K562 (cell line): Measurements from ENCODE around the gene RASGEF1C. TPM values are rescaled to one million over a fixed set of nuclear protein-coding genes. Genes with fewer than 3 reads are reported as not detected.

ENCODE experiments used
- C11orf30 ChIP-seq: fragments of 450-650 bp; IDR thresholded peaks from 2 replicates; pipeline ENCODE4 v1.6.1; 2016; ENCODE audit warnings: low read depth, mild to moderate bottlenecking
- CC2D1A ChIP-seq: fragments of 450-650 bp; IDR thresholded peaks from 2 replicates; pipeline ENCODE4 v1.6.1; 2017; ENCODE audit warnings: mild to moderate bottlenecking
- COPS2 ChIP-seq: fragments of 450-650 bp; conservative IDR thresholded peaks from 2 replicates; pipeline ENCODE4 v1.6.1; 2016; ENCODE audit warnings: mild to moderate bottlenecking, moderate library complexity
- CTCFL ChIP-seq: IDR thresholded peaks from 2 replicates; pipeline ENCODE4 v1.6.1; 2011; ENCODE audit warnings: borderline replicate concordance, low read depth, mild to moderate bottlenecking, moderate library complexity, low read length; ENCODE audit not compliant: insufficient read depth, poor library complexity, severe bottlenecking
- DIDO1 ChIP-seq: fragments of 450-650 bp; IDR thresholded peaks from 2 replicates; pipeline ENCODE4 v1.6.1; 2016; ENCODE audit warnings: low read depth, missing biosample characterization, missing genetic modification characterization
- ERF ChIP-seq: fragments of 450-650 bp; formaldehyde crosslinking; IDR thresholded peaks from 2 replicates; pipeline ENCODE4 v1.4.0; 2020; ENCODE audit warnings: mild to moderate bottlenecking, mixed read lengths
- GMEB1 ChIP-seq: fragments of 250-450 bp; sonication (Bioruptor Pico); IDR thresholded peaks from 2 replicates; pipeline ENCODE4 v1.4.0; 2020; ENCODE audit warnings: mild to moderate bottlenecking
- L3MBTL2 ChIP-seq: fragments of 450-650 bp; IDR thresholded peaks from 2 replicates; pipeline ENCODE4 v1.6.1; 2016; ENCODE audit warnings: mild to moderate bottlenecking, moderate library complexity
- TEAD2 ChIP-seq: fragments of 450-650 bp; IDR thresholded peaks from 2 replicates; pipeline ENCODE4 v1.6.1; 2016; ENCODE audit warnings: missing genetic modification characterization, control low read depth, missing compliant biosample characterization
- THRB ChIP-seq: fragments of 450-650 bp; formaldehyde crosslinking; conservative IDR thresholded peaks from 2 replicates; pipeline ENCODE4 v1.4.0; 2022; ENCODE audit warnings: mild to moderate bottlenecking, missing genetic modification characterization
- ZBTB17 ChIP-seq: fragments of 450-650 bp; formaldehyde crosslinking; IDR thresholded peaks from 2 replicates; pipeline ENCODE4 v1.4.0; 2020; ENCODE audit warnings: mild to moderate bottlenecking
- ZFP36 ChIP-seq: fragments of 150-350 bp; IDR thresholded peaks from 2 replicates; pipeline ENCODE4 v1.6.1; 2018; ENCODE audit warnings: low read length, low read depth; ENCODE audit not compliant: partially characterized antibody
- ZNF41 ChIP-seq: fragments of 250-450 bp; sonication (Bioruptor Pico); conservative IDR thresholded peaks from 2 replicates; pipeline ENCODE4 v1.4.0; 2020; ENCODE audit warnings: mild to moderate bottlenecking
- ZNF644 ChIP-seq: fragments of 200-800 bp; sonication (Bioruptor generic); IDR thresholded peaks from 2 replicates; pipeline ENCODE4 v1.6.1; 2016; ENCODE audit warnings: low read depth, missing genetic modification characterization, missing compliant biosample characterization
- polyA plus RNA-seq, 8 experiments: library from polyadenylated mRNA; depleted of rRNA in 4 of 8; stranded (reverse) in 5 of 8; unstranded in 3 of 8; fragments of >200 nt; fragmentation: Nextera tagmentation in 2 of 8; fragmentation: Illumina TruSeq in 1 of 8; extraction: Ambion mirVana in 2 of 8; extraction: Trizol in 1 of 8; gene quantifications; 2 replicates each; pipeline versions ENCODE4 v1.2.1 to v1.2.3, GENCODE V29; 2011 to 2014; ENCODE audit warnings: inconsistent platforms in 1 of 8, missing spikeins in 1 of 8
- total RNA-seq, 7 experiments: library from RNA; depleted of rRNA in 6 of 7; stranded (reverse); fragments of >200 nt in 6 of 7; fragmentation: Illumina TruSeq in 2 of 7; extraction: Trizol in 2 of 7; gene quantifications; 2 replicates each; pipeline versions ENCODE4 v1.2.1 to v1.2.3, GENCODE V29; 2011 to 2021; ENCODE audit warnings: low replicate concordance in 1 of 7
- TF ChIP-seq, protein P1 (sequence below), 2 experiments: IDR thresholded peaks; 2 replicates each; pipeline ENCODE4 v1.6.1; 2012; ENCODE audit warnings: improper control_type of control experiment in 2 of 2, low read depth in 2 of 2, low read length in 2 of 2, borderline replicate concordance in 1 of 2
- TF ChIP-seq, protein P2 (sequence below): fragments of 250-450 bp; sonication (Bioruptor Pico); IDR thresholded peaks from 2 replicates; pipeline ENCODE4 v1.4.0; 2020

Gene RASGEF1C
- total and polyA plus RNA-seq, 9 of the 15 experiments (the other 6 are each of a cell fraction or from before 2014, with no cell fraction given) = 0.04 to 1.1 (median 0.21) TPM; not detected in 4

- TF ChIP-seq, protein P1, sequence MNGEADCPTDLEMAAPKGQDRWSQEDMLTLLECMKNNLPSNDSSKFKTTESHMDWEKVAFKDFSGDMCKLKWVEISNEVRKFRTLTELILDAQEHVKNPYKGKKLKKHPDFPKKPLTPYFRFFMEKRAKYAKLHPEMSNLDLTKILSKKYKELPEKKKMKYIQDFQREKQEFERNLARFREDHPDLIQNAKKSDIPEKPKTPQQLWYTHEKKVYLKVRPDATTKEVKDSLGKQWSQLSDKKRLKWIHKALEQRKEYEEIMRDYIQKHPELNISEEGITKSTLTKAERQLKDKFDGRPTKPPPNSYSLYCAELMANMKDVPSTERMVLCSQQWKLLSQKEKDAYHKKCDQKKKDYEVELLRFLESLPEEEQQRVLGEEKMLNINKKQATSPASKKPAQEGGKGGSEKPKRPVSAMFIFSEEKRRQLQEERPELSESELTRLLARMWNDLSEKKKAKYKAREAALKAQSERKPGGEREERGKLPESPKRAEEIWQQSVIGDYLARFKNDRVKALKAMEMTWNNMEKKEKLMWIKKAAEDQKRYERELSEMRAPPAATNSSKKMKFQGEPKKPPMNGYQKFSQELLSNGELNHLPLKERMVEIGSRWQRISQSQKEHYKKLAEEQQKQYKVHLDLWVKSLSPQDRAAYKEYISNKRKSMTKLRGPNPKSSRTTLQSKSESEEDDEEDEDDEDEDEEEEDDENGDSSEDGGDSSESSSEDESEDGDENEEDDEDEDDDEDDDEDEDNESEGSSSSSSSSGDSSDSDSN (IDR thresholded peaks at IDR 0.05; ENCODE audit: borderline replicate concordance in 1 of 2, low read depth in 2 of 2, low read length in 2 of 2) = no peak
- TF ChIP-seq DIDO1 (tag) (no peak), ZNF644 (no peak), ZNF41 (no peak), COPS2 (no peak), THRB (no peak), TEAD2 (tag) (no peak), ZBTB17 (CRISPR knock-in tag) (0 out of 2 replicates have a peak, but pooled peaks have one; percentile 7), C11orf30 (no peak), ZFP36 (no peak), CC2D1A (no peak), GMEB1 (CRISPR knock-in tag) (no peak), ERF (CRISPR knock-in tag) (no peak), L3MBTL2 (peak; percentile 100), CTCFL (no peak)
- TF ChIP-seq, protein P2, sequence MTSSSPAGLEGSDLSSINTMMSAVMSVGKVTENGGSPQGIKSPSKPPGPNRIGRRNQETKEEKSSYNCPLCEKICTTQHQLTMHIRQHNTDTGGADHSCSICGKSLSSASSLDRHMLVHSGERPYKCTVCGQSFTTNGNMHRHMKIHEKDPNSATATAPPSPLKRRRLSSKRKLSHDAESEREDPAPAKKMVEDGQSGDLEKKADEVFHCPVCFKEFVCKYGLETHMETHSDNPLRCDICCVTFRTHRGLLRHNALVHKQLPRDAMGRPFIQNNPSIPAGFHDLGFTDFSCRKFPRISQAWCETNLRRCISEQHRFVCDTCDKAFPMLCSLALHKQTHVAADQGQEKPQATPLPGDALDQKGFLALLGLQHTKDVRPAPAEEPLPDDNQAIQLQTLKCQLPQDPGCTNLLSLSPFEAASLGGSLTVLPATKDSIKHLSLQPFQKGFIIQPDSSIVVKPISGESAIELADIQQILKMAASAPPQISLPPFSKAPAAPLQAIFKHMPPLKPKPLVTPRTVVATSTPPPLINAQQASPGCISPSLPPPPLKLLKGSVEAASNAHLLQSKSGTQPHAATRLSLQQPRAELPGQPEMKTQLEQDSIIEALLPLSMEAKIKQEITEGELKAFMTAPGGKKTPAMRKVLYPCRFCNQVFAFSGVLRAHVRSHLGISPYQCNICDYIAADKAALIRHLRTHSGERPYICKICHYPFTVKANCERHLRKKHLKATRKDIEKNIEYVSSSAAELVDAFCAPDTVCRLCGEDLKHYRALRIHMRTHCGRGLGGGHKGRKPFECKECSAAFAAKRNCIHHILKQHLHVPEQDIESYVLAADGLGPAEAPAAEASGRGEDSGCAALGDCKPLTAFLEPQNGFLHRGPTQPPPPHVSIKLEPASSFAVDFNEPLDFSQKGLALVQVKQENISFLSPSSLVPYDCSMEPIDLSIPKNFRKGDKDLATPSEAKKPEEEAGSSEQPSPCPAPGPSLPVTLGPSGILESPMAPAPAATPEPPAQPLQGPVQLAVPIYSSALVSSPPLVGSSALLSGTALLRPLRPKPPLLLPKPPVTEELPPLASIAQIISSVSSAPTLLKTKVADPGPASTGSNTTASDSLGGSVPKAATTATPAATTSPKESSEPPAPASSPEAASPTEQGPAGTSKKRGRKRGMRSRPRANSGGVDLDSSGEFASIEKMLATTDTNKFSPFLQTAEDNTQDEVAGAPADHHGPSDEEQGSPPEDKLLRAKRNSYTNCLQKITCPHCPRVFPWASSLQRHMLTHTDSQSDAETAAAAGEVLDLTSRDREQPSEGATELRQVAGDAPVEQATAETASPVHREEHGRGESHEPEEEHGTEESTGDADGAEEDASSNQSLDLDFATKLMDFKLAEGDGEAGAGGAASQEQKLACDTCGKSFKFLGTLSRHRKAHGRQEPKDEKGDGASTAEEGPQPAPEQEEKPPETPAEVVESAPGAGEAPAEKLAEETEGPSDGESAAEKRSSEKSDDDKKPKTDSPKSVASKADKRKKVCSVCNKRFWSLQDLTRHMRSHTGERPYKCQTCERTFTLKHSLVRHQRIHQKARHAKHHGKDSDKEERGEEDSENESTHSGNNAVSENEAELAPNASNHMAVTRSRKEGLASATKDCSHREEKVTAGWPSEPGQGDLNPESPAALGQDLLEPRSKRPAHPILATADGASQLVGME (CRISPR knock-in tag) = no peak
Observed at GRCh38 chr5:180072256-180072548, 136.8 kb downstream of the RASGEF1C start (continued).
